CD4-positive, alpha-beta T cell treated with Interleukin-12 subunit alpha and Interleukin-12 subunit beta, for 1 hour (primary cell): ENCODE data around the gene KMT5B.

Experiments used
- DNase-seq: peaks from one replicate; pipeline ENCODE4 v3.0.0-alpha.2; 2020

KMT5B gene

DNA sequence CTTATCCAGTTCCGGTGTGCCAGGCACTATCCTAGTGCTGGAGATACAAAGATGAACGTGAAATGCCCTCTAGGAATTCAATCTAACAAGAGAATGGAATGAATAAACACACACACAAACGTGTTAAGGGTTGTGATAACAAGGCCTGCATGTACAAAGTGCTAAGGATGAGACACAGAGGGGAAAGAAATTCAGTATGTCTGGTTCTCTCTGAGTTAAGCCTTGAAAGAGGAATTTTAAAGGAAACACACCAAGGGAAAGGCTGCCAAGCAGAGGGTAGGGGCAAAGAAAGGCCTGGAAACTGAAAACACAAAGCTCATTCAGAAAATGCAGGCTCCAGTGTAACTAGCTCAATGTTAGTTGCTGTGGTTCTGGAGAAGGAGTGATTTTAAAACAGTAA is 96.1 kb downstream of the KMT5B start:
- DNase-seq: no peak

DNA sequence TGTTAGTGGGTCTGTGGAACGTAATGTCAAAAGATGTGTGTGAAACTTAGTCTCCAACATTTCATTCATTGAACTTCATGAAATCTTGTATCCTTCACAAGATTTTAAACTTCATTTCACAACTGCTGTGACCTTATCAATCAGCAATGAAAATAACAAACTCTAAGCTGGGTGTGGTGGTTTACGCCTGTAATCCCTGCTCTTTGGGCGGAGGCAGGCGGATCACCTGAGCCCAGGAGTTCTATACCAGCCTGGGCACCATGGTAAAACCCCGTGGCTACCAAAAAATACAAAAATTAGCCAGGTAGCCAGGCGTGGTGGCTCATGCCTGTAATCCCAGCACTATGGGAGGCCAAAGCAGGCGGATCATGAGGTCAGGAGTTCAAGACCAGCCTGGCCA is 97.0 kb downstream of the KMT5B start:
- DNase-seq: no peak

DNA sequence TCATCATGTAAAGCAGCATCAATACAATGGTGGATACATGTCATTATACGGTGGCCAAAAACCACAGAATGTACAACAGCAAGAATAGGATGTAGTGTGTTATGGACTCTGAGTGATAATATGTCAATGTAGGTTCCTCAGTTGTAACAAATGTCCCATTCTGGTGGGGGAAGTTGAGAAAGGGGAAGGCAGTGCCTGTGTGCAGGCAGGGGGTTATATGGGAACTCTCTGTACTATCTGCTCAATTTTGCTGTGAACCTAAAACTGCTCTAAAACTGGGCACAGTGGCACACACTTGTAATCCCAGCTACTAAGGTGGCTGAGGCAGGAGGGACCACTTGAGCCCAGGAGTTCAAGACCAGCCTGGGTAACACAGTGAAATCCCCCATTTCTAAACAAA is 97.8 kb downstream of the KMT5B start:
- DNase-seq: no peak

DNA sequence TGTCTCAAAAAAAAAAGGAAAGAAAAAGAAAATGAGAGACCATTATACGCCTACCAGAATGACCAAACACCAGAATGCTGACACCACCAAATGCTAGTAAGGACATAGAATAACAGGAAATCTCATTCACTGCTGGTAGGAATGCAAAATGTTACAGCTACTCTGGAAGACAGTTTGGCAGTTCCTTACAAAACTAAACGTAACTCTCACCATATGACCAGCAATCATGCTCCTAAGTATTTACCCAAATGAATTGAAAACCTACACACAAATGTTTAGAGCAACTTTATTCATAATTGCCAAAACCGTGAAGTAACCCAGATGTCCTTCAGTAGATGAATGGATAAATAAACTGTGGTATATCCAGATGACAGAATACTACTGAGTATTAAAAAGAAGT is 99.1 kb downstream of the KMT5B start:
- no peak for DNase-seq

DNA sequence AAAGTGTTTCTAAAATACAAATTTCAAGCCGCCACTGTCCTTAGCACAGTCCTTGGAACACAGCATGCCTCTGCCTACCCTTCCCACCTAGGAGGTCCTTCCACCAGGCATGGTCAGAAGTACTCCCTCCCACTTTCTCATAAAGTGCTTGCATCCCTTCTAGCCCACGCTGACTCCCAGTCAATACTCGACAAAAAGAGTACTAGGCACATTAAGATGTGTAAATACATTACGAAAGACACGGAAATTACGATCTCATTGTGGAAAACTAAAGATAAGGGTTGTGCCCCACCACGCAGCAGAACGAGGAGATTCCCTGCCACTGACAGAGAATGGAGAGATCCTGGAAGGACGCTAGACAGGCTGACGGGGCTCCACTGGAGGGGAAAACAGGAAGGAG is 105.4 kb downstream of the KMT5B start:
- DNase-seq: no peak

DNA sequence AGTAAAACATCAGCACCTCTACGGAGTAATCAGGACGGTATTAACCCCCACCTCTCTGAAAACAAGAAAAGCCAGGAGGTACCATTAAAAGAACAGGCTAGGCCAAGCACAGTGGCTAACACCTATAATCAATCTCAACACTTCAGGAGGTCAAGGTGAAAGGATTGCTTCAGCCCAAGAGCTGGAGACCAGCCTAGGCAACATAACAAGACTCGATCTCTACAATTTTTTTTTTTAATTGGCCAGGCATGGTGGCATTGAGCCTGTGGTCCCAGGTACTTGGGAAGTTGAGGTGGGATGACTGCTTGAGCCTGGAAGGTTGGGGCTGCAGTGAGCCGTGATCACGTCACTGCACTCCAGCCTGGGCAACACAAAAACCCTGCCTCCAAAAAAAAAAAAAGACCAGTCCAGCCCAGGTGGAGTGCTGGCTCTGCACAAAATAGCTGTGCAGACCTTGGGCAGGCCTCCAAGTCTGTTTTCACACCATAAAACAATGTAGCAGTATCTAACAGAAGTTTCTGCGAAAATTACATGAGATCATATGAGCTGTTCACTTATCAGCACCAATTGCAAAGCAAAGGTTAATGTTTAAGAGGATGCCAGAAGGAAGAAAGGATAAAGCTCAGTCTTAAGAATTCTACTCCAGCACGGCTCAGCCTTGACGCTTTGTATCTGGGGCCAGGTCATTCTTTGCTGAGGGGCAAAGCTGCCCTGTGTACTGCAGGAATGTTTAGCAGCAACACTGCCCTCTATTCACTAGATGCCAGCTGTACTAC is 106.7 kb downstream of the KMT5B start:
- DNase-seq: no peak
